GM21825 (cell line): ENCODE data around the gene FAM53A.
"Not testable (repeated sequence)": the region's sequence is repeated elsewhere in the genome, so short reads cannot be mapped to it uniquely, and the experiment has no call there.

Experiments
- ATAC-seq: cut with Tn5 transposase; IDR thresholded peaks from one replicate; pipeline ENCODE4 v1.9.1; 2021; ENCODE audit warnings: mild to moderate bottlenecking, moderate library complexity; ENCODE audit not compliant: unreplicated experiment

The FAM53A gene

GRCh38 chr4:1717129-1718094, 33.3 kb upstream of the FAM53A start:
- ATAC-seq = no peak

- ATAC-seq = no peak
Observed at GRCh38 chr4:1716065-1716945, 32.2 kb upstream of the FAM53A start.

DNA sequence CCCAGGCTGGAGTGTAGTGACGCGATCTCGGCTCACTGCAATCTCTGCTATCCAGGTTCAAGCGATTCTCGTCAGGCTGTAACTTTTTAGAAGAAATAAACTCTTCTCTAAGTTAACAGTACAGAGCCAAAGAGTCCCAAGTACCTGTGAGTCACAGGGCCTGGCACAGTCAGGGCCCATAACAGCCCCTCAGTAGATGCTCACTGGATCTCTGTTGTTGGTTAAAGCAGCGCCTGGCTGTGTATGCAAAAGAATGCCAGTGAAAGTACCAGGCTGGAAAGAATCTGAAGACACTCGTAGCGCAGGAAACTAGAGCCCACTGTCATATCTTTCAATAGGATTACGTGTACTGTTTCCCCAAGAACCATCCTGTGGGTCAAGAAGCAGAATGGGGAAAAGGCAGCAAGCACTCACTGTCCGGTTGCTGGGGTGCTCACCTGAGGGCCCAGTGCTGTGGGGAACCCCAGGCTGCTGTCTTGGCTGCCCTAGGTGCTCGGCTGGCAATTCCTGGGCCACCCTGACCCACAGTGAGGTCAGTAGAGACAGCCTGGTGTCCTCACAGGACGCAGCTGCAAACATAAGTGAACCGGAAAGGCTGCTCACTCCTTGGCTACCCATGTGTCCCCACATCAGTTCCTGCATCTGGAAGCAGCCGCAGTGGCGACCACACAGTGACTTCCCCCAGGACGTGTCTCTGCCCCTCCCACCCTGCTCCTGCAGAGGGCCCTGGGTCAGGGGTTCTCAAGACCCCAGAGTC, 31.1 kb upstream of the FAM53A start:
- no peak for ATAC-seq

GRCh38 chr4:1714303-1715001, 30.3 kb upstream of the FAM53A start:
- ATAC-seq = no peak

- no peak for ATAC-seq
Observed at GRCh38 chr4:1713003-1713851, 29.1 kb upstream of the FAM53A start.

DNA sequence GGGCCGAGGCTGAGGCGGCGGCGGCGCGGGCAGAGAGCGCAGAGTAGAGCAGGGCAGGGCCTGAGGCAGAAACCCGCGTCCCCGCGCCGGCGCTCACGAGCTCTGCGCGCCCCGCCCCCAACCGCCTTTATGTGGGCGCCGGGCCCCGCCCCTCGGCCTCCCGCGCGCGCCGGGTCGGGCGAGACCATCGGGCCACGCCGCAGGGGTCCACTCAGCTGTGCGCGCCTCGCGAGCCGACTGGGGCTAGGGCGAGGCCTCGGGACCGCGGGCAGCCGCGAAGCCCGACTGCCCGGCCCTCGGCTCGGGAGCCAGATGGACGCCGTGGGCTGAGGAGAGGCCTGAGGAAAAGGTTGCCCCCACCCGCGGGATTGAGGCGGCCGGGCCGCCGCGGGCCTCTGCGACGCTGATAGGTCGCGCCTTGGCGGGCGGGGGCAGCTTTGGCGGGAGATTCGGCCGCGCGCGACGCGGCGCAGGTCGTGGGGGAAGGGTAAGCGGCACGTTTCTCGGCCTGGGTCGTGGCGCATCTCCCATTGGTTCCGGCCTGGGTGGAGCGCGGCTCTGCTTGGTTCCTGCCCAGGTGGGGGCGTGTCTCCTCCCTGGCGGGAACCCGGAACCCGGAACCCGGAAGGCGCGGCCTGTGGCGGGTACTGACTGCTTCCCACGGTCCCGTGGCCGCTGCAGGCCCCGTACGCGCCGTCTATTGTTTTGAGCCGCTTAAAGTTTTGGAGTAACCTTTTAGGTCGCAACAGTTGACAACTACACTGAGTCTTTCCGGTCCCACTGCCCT, 28.3 kb upstream of the FAM53A start, which contains the start of gene SLBP:
SLBP (minus strand) TSS at position 104 of the 787 bp plus-strand sequence. CDS start 131 bp downstream, outside the sequence.
- ATAC-seq = peak; percentile 68

DNA sequence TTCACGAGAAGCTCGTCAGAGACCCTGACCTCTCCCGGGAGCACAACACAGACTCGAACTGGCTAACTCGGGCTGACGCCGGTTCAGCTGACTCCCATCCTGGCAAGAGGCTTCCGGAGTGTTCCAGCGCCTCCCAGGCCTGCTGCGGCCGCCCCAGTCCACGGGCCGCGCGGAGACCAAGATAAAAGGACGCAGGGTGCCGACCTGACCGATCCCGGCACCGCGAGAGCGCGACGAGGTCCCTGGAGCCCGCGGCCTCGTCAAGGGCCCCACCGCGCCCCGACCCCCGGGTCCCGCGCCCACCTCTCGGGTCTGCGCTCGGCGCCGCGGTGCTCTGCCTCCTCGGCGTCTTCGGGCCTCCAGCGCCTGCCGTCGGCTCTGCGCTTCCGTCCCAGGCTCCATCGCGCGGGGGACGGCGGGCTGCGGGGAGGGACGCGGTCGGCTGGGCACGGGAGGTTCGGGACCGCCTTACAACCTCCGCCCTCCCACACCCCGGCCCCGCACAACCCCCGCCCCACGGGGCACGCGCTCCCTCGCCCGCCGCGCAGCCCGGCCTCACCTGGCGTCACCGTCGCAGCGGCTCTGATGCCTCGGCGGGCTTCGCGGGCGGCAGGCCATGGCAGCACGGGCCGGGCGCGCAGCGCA, 27.6 kb upstream of the FAM53A start:
- ATAC-seq = peak; percentile 8

- ATAC-seq = no peak
Observed at GRCh38 chr4:1711055-1711570, 27.0 kb upstream of the FAM53A start.

GRCh38 chr4:1708581-1708980, 24.5 kb upstream of the FAM53A start:
- ATAC-seq = no peak

DNA sequence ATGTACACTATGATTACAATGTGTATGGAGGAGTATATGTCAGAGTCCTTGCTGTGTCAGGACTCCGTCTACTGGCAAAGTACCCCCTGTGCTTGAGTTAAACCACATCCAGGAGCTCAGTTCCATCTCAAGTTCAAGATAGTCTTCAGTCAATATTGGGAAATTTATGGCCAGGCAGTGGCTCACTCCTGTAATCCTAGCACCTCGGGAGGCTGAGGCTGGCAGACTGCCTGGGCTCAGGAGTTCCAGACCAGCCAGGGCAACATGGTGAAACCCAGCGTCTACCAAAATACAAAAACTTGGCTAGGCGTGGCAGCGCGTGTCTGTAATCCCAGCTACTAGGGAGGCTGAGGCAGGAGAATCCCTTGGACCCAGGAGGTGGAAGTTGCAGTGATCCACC, 22.2 kb upstream of the FAM53A start:
- no peak for ATAC-seq

DNA sequence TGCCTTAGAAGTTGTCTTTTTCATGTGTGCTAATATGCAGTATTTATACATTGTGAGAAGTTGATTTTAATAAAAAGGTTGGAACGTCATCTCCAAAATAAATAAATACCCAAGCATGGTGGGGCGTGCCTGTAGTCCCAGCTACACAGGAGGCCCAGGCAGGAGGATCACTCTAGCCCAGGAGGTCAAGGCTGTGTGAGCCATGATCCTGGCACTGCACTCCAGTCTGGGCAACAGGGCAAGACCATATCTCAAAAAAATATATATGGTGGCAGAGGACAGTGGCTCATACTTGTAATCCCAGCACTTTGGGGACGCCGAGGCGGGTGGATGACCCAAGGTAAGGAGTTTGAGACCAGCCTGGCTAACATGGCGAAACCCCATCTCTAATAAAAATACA, 21.6 kb upstream of the FAM53A start:
- no peak for ATAC-seq

- no peak for ATAC-seq
Observed at GRCh38 chr4:1703867-1704266, 19.8 kb upstream of the FAM53A start.

- ATAC-seq = not testable (repeated sequence)
Observed at GRCh38 chr4:1701671-1702070, 17.6 kb upstream of the FAM53A start.

DNA sequence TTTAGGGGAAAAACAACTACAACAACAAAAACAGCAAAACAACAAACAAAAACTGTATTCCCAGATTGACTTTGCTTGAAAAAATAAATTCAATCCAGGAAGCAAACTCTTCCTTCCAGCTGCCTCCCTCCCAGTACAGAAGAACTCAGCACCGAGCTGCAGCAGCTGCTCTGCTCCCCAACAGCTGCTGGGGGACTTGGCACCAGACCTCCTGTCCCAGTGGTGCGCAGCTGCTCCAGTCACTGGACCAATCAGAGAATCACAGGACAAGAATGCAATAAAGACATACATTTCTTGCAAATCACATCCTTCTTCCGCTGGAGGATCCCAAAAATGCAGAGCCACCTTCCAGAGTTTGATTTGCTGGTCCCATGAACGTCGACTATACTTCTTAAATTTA, 11.8 kb upstream of the FAM53A start:
- ATAC-seq = no peak

- peak; percentile 70 for ATAC-seq
Observed at GRCh38 chr4:1693131-1693896, 9.2 kb upstream of the FAM53A start.

DNA sequence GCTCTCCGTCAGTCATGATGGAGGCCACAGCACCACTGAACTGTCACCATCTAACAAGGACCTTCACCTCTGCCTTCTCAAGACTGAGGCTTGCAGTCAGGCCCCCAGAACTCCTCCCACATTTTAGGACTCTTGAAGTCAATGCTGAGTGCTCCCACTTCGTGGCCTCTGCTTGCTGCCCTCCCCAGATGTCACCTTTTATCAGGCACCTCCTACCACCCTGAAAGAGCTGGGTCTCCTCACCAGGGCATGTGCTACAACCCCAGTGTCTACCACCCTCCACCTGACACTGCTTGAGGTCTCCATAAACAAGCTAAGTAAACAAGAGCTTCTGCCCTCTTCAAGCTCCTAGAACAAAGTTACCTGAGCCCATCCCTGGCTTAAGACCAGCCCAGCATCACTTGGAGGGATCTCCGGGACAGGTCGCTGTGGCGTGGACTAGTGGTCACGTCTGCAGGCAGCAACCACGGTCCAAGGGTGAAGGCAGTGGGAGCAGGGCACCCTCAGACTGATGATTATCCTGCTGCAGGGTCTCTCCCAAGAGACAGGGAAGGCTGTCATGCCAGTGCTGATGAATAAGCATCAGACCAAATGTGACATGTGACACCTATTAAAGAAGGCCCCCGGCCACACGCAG, 7.7 kb upstream of the FAM53A start:
- no peak for ATAC-seq

- no peak for ATAC-seq
Observed at GRCh38 chr4:1690698-1691097, 6.6 kb upstream of the FAM53A start.
